HepG2 (cell line): ENCODE measurements around the gene GNG3. TPM values are rescaled to one million over a fixed set of nuclear protein-coding genes. Genes with fewer than 3 reads are reported as not detected.

Source experiments
- FOXO1 ChIP-seq: sonication (generic); formaldehyde crosslinking; IDR thresholded peaks from 2 replicates; pipeline ENCODE4 v1.4.0; 2020; ENCODE audit warnings: missing genetic modification reagents
- MAX ChIP-seq: IDR thresholded peaks from 2 replicates; pipeline ENCODE4 v1.6.1; 2012; ENCODE audit warnings: inconsistent platforms
- MLXIP ChIP-seq: sonication (generic); formaldehyde crosslinking; IDR thresholded peaks from 2 replicates; pipeline ENCODE4 v1.9.0; 2021; ENCODE audit warnings: missing genetic modification reagents, borderline replicate concordance
- MTA1 ChIP-seq: sonication (generic); formaldehyde crosslinking; IDR thresholded peaks from 2 replicates; pipeline ENCODE4 v1.4.0; 2020; ENCODE audit warnings: missing genetic modification reagents, mild to moderate bottlenecking, borderline replicate concordance
- NR2C2 ChIP-seq: sonication (generic); formaldehyde crosslinking; IDR thresholded peaks from 2 replicates; pipeline ENCODE4 v1.4.0; 2020; ENCODE audit warnings: missing genetic modification reagents, mild to moderate bottlenecking, moderate library complexity, borderline replicate concordance
- RERE ChIP-seq: IDR thresholded peaks from 2 replicates; pipeline ENCODE4 v1.6.1; 2016; ENCODE audit warnings: low read depth, missing genetic modification reagents, missing compliant biosample characterization
- RXRA ChIP-seq: sonication (generic); formaldehyde crosslinking; IDR thresholded peaks from 2 replicates; pipeline ENCODE4 v1.5.1; 2020; ENCODE audit warnings: missing genetic modification reagents
- RXRB ChIP-seq: IDR thresholded peaks from 2 replicates; pipeline ENCODE4 v1.6.1; 2016; ENCODE audit warnings: borderline replicate concordance, missing genetic modification reagents, missing compliant biosample characterization
- SAP130 ChIP-seq: IDR thresholded peaks from 2 replicates; pipeline ENCODE4 v1.6.1; 2016; ENCODE audit warnings: low read depth
- SP140L ChIP-seq: sonication (generic); formaldehyde crosslinking; IDR thresholded peaks from 2 replicates; pipeline ENCODE4 v1.4.0; 2020; ENCODE audit warnings: missing genetic modification reagents, borderline replicate concordance
- STAT6 ChIP-seq: sonication (generic); formaldehyde crosslinking; IDR thresholded peaks from 2 replicates; pipeline ENCODE4 v1.4.0; 2020; ENCODE audit warnings: missing genetic modification reagents, mild to moderate bottlenecking, borderline replicate concordance
- ZBTB42 ChIP-seq: sonication (generic); formaldehyde crosslinking; IDR thresholded peaks from 2 replicates; pipeline ENCODE4 v1.5.0; 2020; ENCODE audit warnings: mild to moderate bottlenecking, missing genetic modification reagents
- ZKSCAN1 ChIP-seq: fragments of 150-350 bp; IDR thresholded peaks from 2 replicates; pipeline ENCODE4 v1.6.1; 2014; ENCODE audit warnings: low read length
- ZNF510 ChIP-seq: sonication (generic); formaldehyde crosslinking; IDR thresholded peaks from 2 replicates; pipeline ENCODE4 v1.4.0; 2020; ENCODE audit warnings: low read depth, mild to moderate bottlenecking, missing genetic modification reagents
- ZNF512 ChIP-seq: sonication (generic); formaldehyde crosslinking; IDR thresholded peaks from 2 replicates; pipeline ENCODE4 v1.4.0; 2020; ENCODE audit warnings: mild to moderate bottlenecking, missing genetic modification reagents
- ZNF780A ChIP-seq: sonication (generic); formaldehyde crosslinking; IDR thresholded peaks from 2 replicates; pipeline ENCODE4 v1.8.0; 2022; ENCODE audit warnings: mild to moderate bottlenecking, missing genetic modification reagents, moderate library complexity
- polyA plus RNA-seq, 8 experiments: library from polyadenylated mRNA; depleted of rRNA in 3 of 8; stranded (reverse) in 7 of 8; unstranded in 1 of 8; fragments of >200 nt; fragmentation: Illumina TruSeq in 4 of 8; extraction: Trizol in 4 of 8; gene quantifications; 2 replicates each; pipeline versions ENCODE4 v1.2.1 to v1.2.3, GENCODE V29; 2011 to 2016; ENCODE audit warnings: low read depth in 4 of 8, missing spikeins in 1 of 8, mixed read lengths in 1 of 8; ENCODE audit not compliant: insufficient read depth in 1 of 8
- total RNA-seq, 5 experiments: library from RNA; depleted of rRNA; stranded (reverse); fragments of >200 nt; fragmentation: Illumina TruSeq; extraction: Trizol; gene quantifications; 2 replicates each; pipeline ENCODE4 v1.2.3, GENCODE V29; 2016; ENCODE audit warnings: low read depth in 1 of 5

Gene GNG3
- total and polyA plus RNA-seq, 2 of the 13 experiments (the other 11 are each of a cell fraction or from before 2014, with no cell fraction given) = not detected

GRCh38 chr11:62728171-62728988 is 20.9 kb downstream of the GNG3 start, which contains the start of gene TTC9C (continued):
- TF ChIP-seq STAT6 (CRISPR knock-in tag) (no peak), ZBTB42 (CRISPR knock-in tag) (peak; percentile 36; the same call in 1 of the 2 replicates), SAP130 (CRISPR knock-in tag) (peak; percentile 92), MAX (peak; percentile 64), RXRA (CRISPR knock-in tag) (no peak), RERE (CRISPR knock-in tag) (no peak), ZNF780A (CRISPR knock-in tag) (no peak), MLXIP (no peak), RXRB (CRISPR knock-in tag) (no peak; the same call in 1 of the 2 replicates), ZNF512 (CRISPR knock-in tag) (no peak), MTA1 (CRISPR knock-in tag) (no peak), FOXO1 (no peak), SP140L (CRISPR knock-in tag) (no peak), ZKSCAN1 (0 out of 2 replicates have a peak, but pooled peaks have one; percentile 14), ZNF510 (CRISPR knock-in tag) (no peak), NR2C2 (peak; percentile 99)
